HG03460 (cell line): ENCODE measurements around the gene ZNRD2.

Source experiments
- ATAC-seq: cut with Tn5 transposase; IDR thresholded peaks from one replicate; pipeline ENCODE4 v1.9.1; 2021; ENCODE audit not compliant: unreplicated experiment

ZNRD2 gene

GRCh38 chr11:65586247-65586630, 16.0 kb downstream of the ZNRD2 start:
- ATAC-seq, result no peak

- ATAC-seq, result no peak
Observed at GRCh38 chr11:65586676-65587075, 16.4 kb downstream of the ZNRD2 start.

GRCh38 chr11:65588199-65589054, 18.1 kb downstream of the ZNRD2 start:
- peak; percentile 69 for ATAC-seq

- ATAC-seq, result no peak
Observed at GRCh38 chr11:65589444-65590239, 19.4 kb downstream of the ZNRD2 start.

- ATAC-seq, result no peak
Observed at GRCh38 chr11:65590240-65590738, 20.0 kb downstream of the ZNRD2 start.

GRCh38 chr11:65591939-65592857, 21.9 kb downstream of the ZNRD2 start:
- ATAC-seq, result no peak

GRCh38 chr11:65592858-65593517, 22.7 kb downstream of the ZNRD2 start:
- no peak for ATAC-seq

GRCh38 chr11:65593518-65594414, 23.5 kb downstream of the ZNRD2 start:
- no peak for ATAC-seq

- ATAC-seq, result no peak
Observed at GRCh38 chr11:65595131-65595530, 24.9 kb downstream of the ZNRD2 start.

GRCh38 chr11:65595543-65596281, 25.4 kb downstream of the ZNRD2 start, which contains the start of gene KCNK7:
KCNK7 (minus strand) TSS chr11:65595800; CDS start chr11:65595772, 28 bp downstream.
- no peak for ATAC-seq

- ATAC-seq, result no peak
Observed at GRCh38 chr11:65596520-65596919, 26.2 kb downstream of the ZNRD2 start.

- no peak for ATAC-seq
Observed at GRCh38 chr11:65598258-65598699, 28.0 kb downstream of the ZNRD2 start.

- ATAC-seq, result no peak
Observed at GRCh38 chr11:65599216-65599954, 29.1 kb downstream of the ZNRD2 start.

GRCh38 chr11:65599955-65600246, 29.6 kb downstream of the ZNRD2 start:
- no peak for ATAC-seq

GRCh38 chr11:65604258-65604657, 34.0 kb downstream of the ZNRD2 start:
- ATAC-seq, result no peak

GRCh38 chr11:65606876-65607613, 36.8 kb downstream of the ZNRD2 start:
- ATAC-seq, result no peak
